B cell (primary cell): ENCODE measurements around the gene NUAK1. TPM values are rescaled to one million over a fixed set of nuclear protein-coding genes. Genes with fewer than 3 reads are reported as not detected.

Experiments used
- ATAC-seq: fragments of 200-7000 bp; cut with Tn5 transposase; one replicate; pipeline ENCODE4 v1.10.0; 2021; ENCODE audit warnings: low read depth, mild to moderate bottlenecking, moderate number of reproducible peaks, moderate library complexity
- CTCF ChIA-PET: fragments of 350-600 bp; sonication (Branson Sonifier 250); formaldehyde crosslinking; loops from one replicate; lab custom pipeline; 2021; ENCODE audit warnings: antibody characterized with exemption, inconsistent platforms; lab: Charles Lee
- POLR2A ChIA-PET: fragments of 350-600 bp; sonication (Branson Sonifier 250); formaldehyde crosslinking; loops from one replicate; lab custom pipeline; 2021; ENCODE audit warnings: antibody characterized with exemption; lab: Charles Lee
- DNase-seq: peaks from one replicate; pipeline ENCODE4 v3.0.0; 2013
- H2AFZ ChIP-seq: 2 replicates; pipeline ENCODE4 v1.6.1; 2012; ENCODE audit warnings: mild to moderate bottlenecking, low read depth, low read length; ENCODE audit not compliant: insufficient read depth, poor library complexity, severe bottlenecking
- H3K27ac ChIP-seq, 2 donors: 1 replicate in 1 of 2; 2 replicates in 1 of 2; pipeline ENCODE4 v1.5.1; 2012 to 2013; ENCODE audit warnings: low read length in 2 of 2, mild to moderate bottlenecking in 2 of 2, moderate library complexity in 1 of 2
- H3K27me3 ChIP-seq, 4 experiments: fragments of 200-600 bp in 1 of 4; sonication (generic) in 1 of 4; replicated peaks in 1 of 4; 1 replicate in 2 of 4; 2 replicates in 2 of 4; pipeline versions ENCODE4 v1.6.1 to v1.7.0; 2013 to 2016; ENCODE audit warnings: low read length in 3 of 4, mild to moderate bottlenecking in 2 of 4, mixed read lengths in 1 of 4, moderate library complexity in 1 of 4; ENCODE audit not compliant: insufficient read depth in 4 of 4, control insufficient read depth in 3 of 4; ENCODE audit errors: control extremely low read depth in 1 of 4
- H3K36me3 ChIP-seq, 2 experiments: replicated peaks in 1 of 2; 1 replicate in 1 of 2; 2 replicates in 1 of 2; pipeline versions ENCODE4 v1.6.1 to v1.7.1; 2013; ENCODE audit warnings: low read length in 1 of 2; ENCODE audit not compliant: insufficient read depth in 2 of 2, control insufficient read depth in 1 of 2; ENCODE audit errors: control extremely low read depth in 1 of 2, extremely low read depth in 1 of 2
- H3K4me1 ChIP-seq, 2 donors: fragments of 200-600 bp in 1 of 2; sonication (generic) in 1 of 2; 1 replicate in 1 of 2; 2 replicates in 1 of 2; pipeline versions ENCODE4 v1.5.1 to v1.6.1; 2013 to 2017; ENCODE audit warnings: low read length in 2 of 2; ENCODE audit not compliant: control insufficient read depth in 2 of 2, insufficient read depth in 2 of 2
- H3K4me2 ChIP-seq: replicated peaks from 2 replicates; pipeline ENCODE3; 2012; ENCODE audit warnings: mild to moderate bottlenecking, low read depth, low read length; ENCODE audit not compliant: poor library complexity, severe bottlenecking
- H3K4me3 ChIP-seq, 5 experiments: fragments of 200-600 bp in 1 of 5; sonication (generic) in 1 of 5; 1 replicate in 3 of 5; 2 replicates in 2 of 5; pipeline versions ENCODE4 v1.5.1 to v1.7.0; 2011 to 2016; ENCODE audit warnings: low read length in 4 of 5, mild to moderate bottlenecking in 4 of 5, low read depth in 2 of 5, control low read depth in 1 of 5, moderate library complexity in 1 of 5; ENCODE audit not compliant: insufficient read depth in 1 of 5; ENCODE audit errors: control extremely low read depth in 1 of 5, extremely low read depth in 1 of 5
- H3K79me2 ChIP-seq: fragments of 200-600 bp; sonication (generic); one replicate; pipeline ENCODE4 v1.6.0; 2016; ENCODE audit warnings: low read length; ENCODE audit not compliant: control insufficient read depth, insufficient read depth
- H3K9ac ChIP-seq: fragments of 200-600 bp; sonication (generic); 2 replicates; pipeline ENCODE4 v1.6.1; 2017; ENCODE audit warnings: mild to moderate bottlenecking, low read length, moderate library complexity
- H3K9me3 ChIP-seq, 3 donors: one replicate each; pipeline versions ENCODE4 v1.6.1 to v1.7.1; 2013; ENCODE audit warnings: low read length in 2 of 3; ENCODE audit not compliant: control insufficient read depth in 2 of 3, insufficient read depth in 1 of 3; ENCODE audit errors: control extremely low read depth in 1 of 3
- H4K20me1 ChIP-seq: 2 replicates; pipeline ENCODE4 v1.6.0; 2012; ENCODE audit warnings: mild to moderate bottlenecking, low read length; ENCODE audit not compliant: insufficient read depth, control insufficient read depth, poor library complexity, severe bottlenecking
- H3K27ac Mint-ChIP-seq: one replicate; pipeline ENCODE4 v1.8.0; 2021; ENCODE audit warnings: mixed read lengths
- H3K27me3 Mint-ChIP-seq: one replicate; pipeline ENCODE4 v1.8.0; 2021; ENCODE audit warnings: mixed read lengths
- H3K4me1 Mint-ChIP-seq: one replicate; pipeline ENCODE4 v1.8.0; 2021; ENCODE audit warnings: mixed read lengths
- H3K4me3 Mint-ChIP-seq: one replicate; pipeline ENCODE4 v1.8.0; 2021; ENCODE audit warnings: mixed read lengths
- H3K9me3 Mint-ChIP-seq: one replicate; pipeline ENCODE4 v1.8.0; 2022; ENCODE audit warnings: mixed read lengths; ENCODE audit not compliant: insufficient read depth
- EZH2 ChIP-seq: IDR thresholded peaks from 2 replicates; pipeline ENCODE4 v1.6.1; 2012; ENCODE audit warnings: borderline replicate concordance, low read depth, mild to moderate bottlenecking, moderate library complexity, low read length; ENCODE audit not compliant: insufficient read depth, poor library complexity, severe bottlenecking
- WGBS: methylation state at CpG from one replicate; pipeline ENCODE4 v1.1.5; 2013; ENCODE audit warnings: missing lambda C conversion rate; ENCODE audit not compliant: insufficient coverage; 5-methylcytosine and 5-hydroxymethylcytosine counted together
- intact Hi-C: fragments of 100-400 bp; cut with micrococcal nuclease; formaldehyde crosslinking; loops from one replicate; pipeline ENCODE4 v1.10.0; 2022
- polyA plus RNA-seq: library from polyadenylated mRNA; depleted of rRNA; stranded (reverse); fragments of >200 nt; gene quantifications from 2 replicates; pipeline ENCODE4 v1.2.3, GENCODE V29; 2012
- total RNA-seq, 2 donors: library from RNA; stranded (reverse); fragments of 120-200 nt in 1 of 2; gene quantifications; 1 replicate in 1 of 2; 2 replicates in 1 of 2; pipeline versions ENCODE4 v1.2.3 to v1.2.4, GENCODE V29; 2013 to 2022
- TF ChIP-seq, protein P1 (sequence below): fragments of 200-600 bp; IDR thresholded peaks from one replicate; pipeline ENCODE4 v1.8.0; 2022; ENCODE audit warnings: antibody characterized with exemption, mild to moderate bottlenecking

The NUAK1 gene
- total and polyA plus RNA-seq, 2 donors (not counting 1 experiment from before 2014, with no cell fraction given), result not detected

DNA sequence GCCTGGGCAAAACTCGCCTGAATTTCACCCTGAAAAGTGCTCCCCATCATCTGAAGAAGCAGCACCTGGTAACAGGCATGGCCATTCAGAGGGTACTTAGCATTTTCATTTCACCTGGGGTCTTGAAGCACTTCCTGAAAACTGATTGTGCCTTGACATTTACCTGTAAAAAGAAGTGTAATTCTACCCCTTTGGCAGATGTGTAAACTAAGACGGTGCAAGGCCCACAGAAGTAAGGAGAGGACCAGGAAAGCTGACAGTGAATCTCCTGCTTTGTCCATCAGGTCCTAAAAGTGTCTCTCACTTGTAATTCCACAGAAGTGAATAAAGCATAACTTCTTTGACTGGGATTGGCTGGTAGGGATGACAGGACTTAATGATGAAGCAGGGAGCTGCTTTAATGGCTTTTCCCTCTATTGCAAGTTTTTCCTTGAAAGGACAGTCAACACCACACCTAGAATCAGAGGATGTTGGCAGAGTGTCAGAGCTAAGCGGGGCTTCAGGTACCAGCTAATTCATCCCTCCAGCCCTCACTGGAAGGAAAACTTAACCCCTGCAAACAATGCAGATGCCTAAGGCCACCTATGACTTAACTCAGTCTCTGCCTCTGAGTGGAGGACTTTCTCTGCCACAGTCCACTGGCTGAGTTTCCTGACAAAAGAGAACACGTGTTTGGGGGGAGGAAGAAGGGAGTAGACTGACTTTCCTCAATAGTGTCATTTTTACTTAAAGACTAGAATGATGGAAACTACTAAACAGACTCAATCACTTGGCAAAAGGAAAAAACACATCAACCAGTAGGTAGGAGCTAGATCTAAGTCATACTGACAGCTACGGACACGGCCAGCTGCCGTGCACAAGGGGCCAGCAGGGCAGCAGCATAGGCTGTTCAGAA lies 74.7 kb downstream of the NUAK1 start:
- Mint-ChIP-seq H3K27ac (no peak overlapping the region), H3K4me3 (no peak overlapping the region), H3K9me3 (no peaks in the 10 kb centered on the region), H3K27me3 (peaks cover 3% of the 10 kb centered on the region), H3K4me1 (no peaks in the 10 kb centered on the region)
- Histone ChIP-seq H3K9ac (no peak overlapping the region), H2AFZ (no peak overlapping the region), H3K4me1 (no peaks in the 10 kb centered on the region), H3K9me3 (peaks cover 0 to 16% (median 0%) of the 10 kb centered on the region in 3 donors), H3K79me2 (no peaks in the 10 kb centered on the region), H3K4me2 (no peak overlapping the region), H3K27ac (no peak overlapping the region), H3K27me3 (no peaks in the 10 kb centered on the region), H3K4me3 (no peak overlapping the region), H4K20me1 (no peaks in the 10 kb centered on the region), H3K36me3 (no peaks in the 10 kb centered on the region)
- WGBS, result 91% methylated on average over 3 of the region's 7 CpGs
- ChIA-PET POLR2A (no interaction called here), CTCF (no interaction called here)
- intact Hi-C loops, result no loop called here
- TF ChIP-seq, protein P1, sequence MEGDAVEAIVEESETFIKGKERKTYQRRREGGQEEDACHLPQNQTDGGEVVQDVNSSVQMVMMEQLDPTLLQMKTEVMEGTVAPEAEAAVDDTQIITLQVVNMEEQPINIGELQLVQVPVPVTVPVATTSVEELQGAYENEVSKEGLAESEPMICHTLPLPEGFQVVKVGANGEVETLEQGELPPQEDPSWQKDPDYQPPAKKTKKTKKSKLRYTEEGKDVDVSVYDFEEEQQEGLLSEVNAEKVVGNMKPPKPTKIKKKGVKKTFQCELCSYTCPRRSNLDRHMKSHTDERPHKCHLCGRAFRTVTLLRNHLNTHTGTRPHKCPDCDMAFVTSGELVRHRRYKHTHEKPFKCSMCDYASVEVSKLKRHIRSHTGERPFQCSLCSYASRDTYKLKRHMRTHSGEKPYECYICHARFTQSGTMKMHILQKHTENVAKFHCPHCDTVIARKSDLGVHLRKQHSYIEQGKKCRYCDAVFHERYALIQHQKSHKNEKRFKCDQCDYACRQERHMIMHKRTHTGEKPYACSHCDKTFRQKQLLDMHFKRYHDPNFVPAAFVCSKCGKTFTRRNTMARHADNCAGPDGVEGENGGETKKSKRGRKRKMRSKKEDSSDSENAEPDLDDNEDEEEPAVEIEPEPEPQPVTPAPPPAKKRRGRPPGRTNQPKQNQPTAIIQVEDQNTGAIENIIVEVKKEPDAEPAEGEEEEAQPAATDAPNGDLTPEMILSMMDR, result no peak
- no peak for TF ChIP-seq EZH2
- ATAC-seq (no peak), DNase-seq (no peak)

DNA sequence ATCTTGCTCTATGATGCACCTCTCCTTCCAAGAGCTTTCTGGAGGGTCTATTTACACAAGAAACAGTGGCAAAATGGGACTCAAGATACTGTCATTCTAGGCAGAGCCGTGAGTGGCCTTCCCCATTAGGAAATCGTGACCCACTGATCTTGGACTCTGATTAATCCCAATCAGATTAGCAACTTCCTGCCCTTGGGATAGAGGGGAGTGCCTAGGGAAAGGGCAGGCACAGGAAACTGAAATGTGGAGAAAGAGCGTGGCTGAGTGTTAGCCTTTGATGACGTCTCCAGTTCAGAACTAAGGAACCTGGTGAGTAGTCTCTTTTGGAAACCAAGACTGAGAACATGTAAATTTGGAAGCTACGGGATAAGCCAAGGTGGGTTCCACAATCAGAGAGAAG lies 76.1 kb downstream of the NUAK1 start:
- H2AFZ ChIP-seq, result no peak overlapping the region
- H3K36me3 ChIP-seq, result no peaks in the 10 kb centered on the region
- H3K9me3 Mint-ChIP-seq, result no peaks in the 10 kb centered on the region
- intact Hi-C loops, result no loop called here
- no peak overlapping the region for H3K9ac ChIP-seq
- H3K4me1 ChIP-seq, result no peaks in the 10 kb centered on the region
- no peaks in the 10 kb centered on the region for H3K79me2 ChIP-seq
- TF ChIP-seq, protein P1, result no peak
- TF ChIP-seq EZH2, result no peak
- ChIA-PET CTCF (no interaction called here), POLR2A (no interaction called here)
- peaks cover 3% of the 10 kb centered on the region for H3K27me3 Mint-ChIP-seq
- DNase-seq (no peak), ATAC-seq (no peak)
- H3K4me3 ChIP-seq, result no peak overlapping the region
- peaks cover 0 to 16% (median 0%) of the 10 kb centered on the region in 3 donors for H3K9me3 ChIP-seq
- H3K4me2 ChIP-seq, result no peak overlapping the region
- H3K4me3 Mint-ChIP-seq, result no peak overlapping the region
- no peak overlapping the region for H3K27ac ChIP-seq
- no peaks in the 10 kb centered on the region for H3K4me1 Mint-ChIP-seq
- no peak overlapping the region for H3K27ac Mint-ChIP-seq
- no peaks in the 10 kb centered on the region for H4K20me1 ChIP-seq
- 95% methylated on average over 2 of the region's 5 CpGs for WGBS
- no peaks in the 10 kb centered on the region for H3K27me3 ChIP-seq
